Stimulated activated CD4-positive, alpha-beta T cell treated with anti-CD3 and anti-CD28 coated beads, Interleukin-15, amount 100 ng/mL, for 48 hours (primary cell): ENCODE data around the gene ARL6IP6.

Experiments
- DNase-seq, 2 donors: peaks; one replicate each; pipeline ENCODE4 v3.0.0-alpha.2; 2020; ENCODE audit warnings: low read depth in 2 of 2

ARL6IP6 gene

GRCh38 chr2:152718076-152718908 lies at the start of gene ARL6IP6:
Gene ARL6IP6, plus strand, starts transcription at chr2:152718620. Its CDS starts 5 bp downstream, at chr2:152718625.
- peak; percentile 86 to 90 for DNase-seq

DNA sequence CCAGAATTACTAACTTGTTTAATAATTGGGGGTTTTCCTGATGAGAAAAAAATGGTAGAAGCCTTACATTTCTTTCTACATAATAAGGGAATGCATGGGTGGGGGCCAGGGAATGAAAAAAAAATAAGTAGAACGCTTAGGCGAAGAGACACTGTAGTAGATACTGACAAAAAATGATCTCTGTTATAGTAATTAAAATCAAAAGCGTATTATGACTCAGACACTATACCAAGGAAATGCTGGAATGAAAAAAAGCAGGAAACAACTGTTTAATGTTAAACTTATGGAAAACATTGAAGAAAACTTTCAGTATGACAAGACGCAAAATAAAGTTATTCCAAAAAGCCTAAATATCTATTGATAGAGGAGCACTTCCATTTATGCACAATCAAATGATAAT lies 44.1 kb upstream of the ARL6IP6 start:
- no peak for DNase-seq

GRCh38 chr2:152676461-152676860 lies 42.0 kb upstream of the ARL6IP6 start:
- DNase-seq = no peak

DNA sequence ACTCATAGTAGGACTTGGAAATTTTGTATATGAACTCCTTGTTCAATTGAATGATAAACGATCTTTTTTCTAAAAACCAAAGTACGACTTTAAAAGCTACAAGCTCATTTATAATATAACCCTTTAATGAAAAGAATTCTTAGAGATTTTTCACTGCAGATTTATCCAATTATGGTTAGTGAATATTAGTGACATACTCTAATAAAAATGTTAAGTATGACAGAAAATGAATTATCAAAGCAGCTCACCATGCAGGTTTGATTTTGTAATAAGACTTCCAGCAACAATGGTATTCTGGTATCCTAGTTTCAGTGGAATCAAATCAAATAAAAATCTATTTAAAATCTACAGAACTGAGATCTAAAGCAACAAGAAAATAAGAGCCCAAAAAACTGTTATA lies 39.6 kb upstream of the ARL6IP6 start:
- DNase-seq = no peak

- no peak for DNase-seq
Observed at GRCh38 chr2:152682663-152683062, 35.8 kb upstream of the ARL6IP6 start.

- DNase-seq = no peak
Observed at GRCh38 chr2:152683400-152683799, 35.0 kb upstream of the ARL6IP6 start.

DNA sequence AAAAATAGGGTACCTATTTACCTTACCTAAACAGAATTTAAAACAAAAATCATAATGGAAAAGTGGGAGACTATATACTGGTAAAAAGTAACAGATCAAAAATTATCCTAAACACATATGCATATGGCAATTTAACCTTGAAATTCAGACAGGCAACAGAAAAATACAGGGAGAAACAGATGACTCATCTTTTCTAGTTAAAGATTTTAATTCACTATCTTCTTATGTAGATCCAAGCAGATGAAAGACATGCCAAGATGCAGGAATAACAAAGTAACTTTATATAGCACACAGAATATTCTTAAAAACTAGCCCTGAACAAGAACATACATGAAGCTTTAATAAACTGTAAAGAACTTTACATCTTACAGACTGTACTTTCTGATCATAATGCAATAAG lies 32.1 kb upstream of the ARL6IP6 start:
- no peak for DNase-seq

DNA sequence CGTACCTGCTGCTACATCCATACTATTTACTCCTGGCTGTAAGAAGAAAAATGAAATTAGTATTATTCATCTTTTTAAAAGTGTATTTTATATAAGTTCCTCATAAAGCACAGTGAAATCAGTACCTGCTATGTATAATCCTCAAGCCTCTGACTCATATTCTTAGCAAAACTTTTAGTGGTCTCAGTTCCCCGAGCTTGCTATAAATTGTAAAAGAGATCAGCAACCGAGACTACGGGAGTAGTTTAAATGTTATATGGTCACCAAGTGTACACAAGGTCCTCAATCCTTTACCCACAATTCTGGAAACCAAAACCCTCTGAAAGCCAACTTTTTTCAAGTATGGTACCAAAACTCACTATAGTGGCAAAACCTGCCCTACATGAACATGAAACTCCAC lies 25.4 kb upstream of the ARL6IP6 start:
- DNase-seq = no peak

GRCh38 chr2:152694161-152694661 lies 24.2 kb upstream of the ARL6IP6 start:
- DNase-seq = peak in 1 of 2 donors; percentile 12

DNA sequence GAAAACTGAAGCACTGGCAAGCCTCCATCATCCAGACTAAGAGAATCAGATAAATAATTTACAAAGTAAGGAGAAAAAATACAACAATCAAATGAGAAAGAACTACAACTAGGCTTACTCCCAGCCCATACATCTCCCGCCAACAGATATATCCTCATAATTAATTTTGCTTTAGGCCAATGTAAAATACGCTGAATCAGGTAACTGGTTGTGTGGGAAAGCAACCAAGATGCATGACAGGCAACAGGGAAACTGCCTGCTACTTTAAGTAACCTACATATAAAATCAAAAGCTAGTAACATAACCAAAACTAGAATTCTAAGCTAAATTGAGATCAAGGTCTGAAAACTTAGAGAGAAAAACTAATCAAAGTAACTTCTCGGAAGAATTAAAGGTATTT lies 22.7 kb upstream of the ARL6IP6 start:
- no peak for DNase-seq

GRCh38 chr2:152696476-152696875 lies 21.9 kb upstream of the ARL6IP6 start:
- DNase-seq = no peak

DNA sequence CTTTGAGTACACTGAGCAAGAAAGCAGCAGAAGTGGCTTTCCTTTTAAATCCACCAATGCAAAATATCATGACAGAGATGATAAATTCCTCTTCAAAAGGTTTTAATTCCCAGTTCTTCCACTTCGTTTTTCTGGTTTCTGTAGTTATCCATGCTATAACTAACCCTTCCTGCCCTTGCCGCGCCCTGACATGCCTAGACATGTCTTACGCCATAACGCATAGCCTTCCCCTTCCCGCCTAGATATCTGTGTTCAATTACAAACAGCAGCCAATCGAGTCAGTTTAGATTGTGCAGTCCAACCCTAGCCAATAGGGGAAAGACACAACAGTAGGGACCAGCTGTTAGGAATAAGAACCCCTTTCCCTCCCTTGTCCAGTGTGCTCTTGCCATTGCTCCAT lies 17.2 kb upstream of the ARL6IP6 start:
- no peak for DNase-seq

DNA sequence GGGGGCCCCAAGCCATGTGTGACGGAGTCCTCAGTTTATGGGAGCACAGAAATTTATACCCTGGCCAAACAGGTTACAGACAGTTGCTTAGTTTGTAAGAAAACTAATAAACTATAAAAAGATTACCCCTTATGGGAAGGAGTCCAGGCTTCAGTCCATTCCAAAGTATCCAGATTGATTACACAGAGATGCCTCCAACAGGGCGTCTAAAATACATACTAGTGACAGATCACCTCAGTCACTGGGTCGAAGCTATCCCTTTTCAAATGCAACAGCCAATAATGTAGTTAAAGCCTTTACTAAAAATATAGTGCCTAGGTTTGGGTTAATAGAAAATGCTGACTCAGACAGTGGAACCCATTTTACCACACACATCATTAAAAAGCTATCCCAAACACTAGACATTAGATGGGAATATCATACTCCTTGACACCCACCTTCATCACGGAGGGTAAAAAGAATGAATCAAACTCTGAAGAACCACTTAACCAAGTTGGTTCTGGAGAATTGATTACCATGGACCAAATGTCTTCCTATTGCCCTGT lies 11.9 kb upstream of the ARL6IP6 start:
- DNase-seq = no peak

DNA sequence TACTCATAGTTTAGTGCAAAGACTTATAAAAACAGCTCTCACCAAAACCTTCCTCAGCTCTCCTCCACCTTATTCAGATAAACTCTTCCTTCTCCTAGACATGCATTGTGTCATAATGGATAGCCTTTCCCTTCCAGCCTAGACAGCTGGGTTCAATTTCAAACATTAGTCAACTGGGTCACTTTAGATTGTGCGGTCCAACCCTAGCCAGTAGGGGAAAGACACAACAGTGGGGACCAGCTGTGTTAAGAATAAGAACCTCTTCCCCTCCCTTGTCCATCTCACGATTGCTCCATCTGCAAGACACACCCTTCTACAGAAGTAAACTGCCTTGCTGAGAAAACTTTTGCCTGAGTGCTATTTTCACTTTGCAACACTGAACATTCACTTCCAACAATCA lies 9.7 kb upstream of the ARL6IP6 start:
- DNase-seq = no peak

GRCh38 chr2:152710713-152711112 lies 7.7 kb upstream of the ARL6IP6 start:
- DNase-seq = no peak

DNA sequence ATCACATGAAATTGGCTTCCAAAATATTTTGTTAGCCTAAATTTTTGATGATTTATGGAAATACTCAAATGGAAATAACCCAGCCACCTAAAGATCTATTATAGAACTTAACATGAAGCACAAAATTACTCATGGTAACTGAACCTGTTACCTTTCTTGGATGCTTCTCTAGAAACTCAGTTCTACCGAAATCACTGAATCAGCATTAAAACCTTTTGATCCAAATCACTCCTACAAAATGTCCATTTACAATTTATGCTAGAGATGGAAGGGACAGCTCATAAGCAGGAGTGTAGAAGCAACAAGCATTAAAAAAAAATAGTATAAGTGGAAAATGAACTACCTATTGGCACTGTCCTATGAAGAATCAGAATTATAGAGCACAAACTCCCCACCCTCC lies 3.3 kb upstream of the ARL6IP6 start:
- no peak for DNase-seq

DNA sequence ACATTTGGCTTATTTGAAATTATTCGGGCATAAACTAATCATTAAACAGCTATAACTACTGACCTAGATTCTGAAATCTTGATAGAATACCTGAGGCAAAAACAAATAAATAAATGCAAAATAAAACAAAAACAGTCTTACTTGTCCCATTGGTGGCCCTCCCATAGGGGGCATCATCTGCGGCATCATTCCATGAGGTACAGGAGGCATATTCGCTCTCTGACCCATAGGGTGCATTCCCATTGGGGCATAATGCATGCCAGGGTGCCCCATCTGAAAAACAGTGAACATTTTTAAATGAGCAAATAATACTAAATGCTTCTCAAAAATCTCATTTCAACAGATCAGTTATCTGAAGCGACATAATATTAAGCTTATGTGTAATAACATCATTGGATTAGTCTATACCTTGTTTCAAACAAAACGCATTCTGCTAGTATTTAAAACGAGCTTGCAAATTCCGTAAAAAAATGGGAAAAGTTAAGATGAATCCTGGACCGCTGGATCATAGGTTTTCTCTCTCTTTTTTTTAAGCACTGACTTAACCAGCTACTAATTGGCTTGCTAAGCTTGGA lies 2.5 kb upstream of the ARL6IP6 start:
- peak; percentile 22 to 23 for DNase-seq

DNA sequence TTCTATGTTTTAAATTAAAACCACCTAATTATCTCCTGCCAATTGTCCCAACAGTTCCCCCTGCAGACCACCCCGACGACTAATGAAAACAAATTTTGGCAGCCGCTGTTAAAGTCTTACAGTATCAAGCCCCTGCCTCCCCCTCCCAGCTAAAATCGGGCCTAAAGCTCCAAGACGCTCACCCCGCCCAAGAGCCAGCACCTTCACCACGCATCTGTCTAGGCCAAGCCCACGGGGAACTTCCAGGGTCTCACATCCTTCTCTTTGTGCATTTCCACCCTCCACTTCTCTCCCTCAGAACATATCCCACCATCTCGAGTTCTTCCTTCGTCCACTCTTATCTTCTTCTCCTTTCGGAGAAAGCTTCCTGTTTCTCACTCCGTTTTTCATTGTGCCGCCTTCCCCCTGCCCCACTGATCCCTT lies 1.6 kb upstream of the ARL6IP6 start:
- peak in 1 of 2 donors; percentile 11 for DNase-seq

GRCh38 chr2:152717228-152718075 lies 968 bp upstream of the ARL6IP6 start, which contains the start of gene PRPF40A:
Gene PRPF40A, minus strand, starts transcription at chr2:152717461. Its CDS starts 22 bp downstream, at chr2:152717439.
- DNase-seq = peak; percentile 95 to 96

GRCh38 chr2:152718909-152719645 lies 657 bp downstream of the ARL6IP6 start:
- DNase-seq = peak; percentile 12 to 27

- no peak for DNase-seq
Observed at GRCh38 chr2:152720794-152721193, 2.4 kb downstream of the ARL6IP6 start.
